ENCODE measurements around the gene SHROOM3.

Gene SHROOM3

GRCh38 chr4:76738086-76738931 lies 303.3 kb downstream of the SHROOM3 start:
- in situ Hi-C loops (cut with MboI; ENCODE audit: low sequenced_read_pairs): no loop called here

GRCh38 chr4:76740192-76740591 lies 305.2 kb downstream of the SHROOM3 start:
- in situ Hi-C loops (cut with MboI; ENCODE audit: low sequenced_read_pairs): no loop called here

- in situ Hi-C loops (cut with MboI; ENCODE audit: low sequenced_read_pairs): no loop called here
Measured at GRCh38 chr4:76740866-76741662, 306.0 kb downstream of the SHROOM3 start.

- in situ Hi-C loops (cut with MboI; ENCODE audit: low sequenced_read_pairs): no loop called here
Measured at GRCh38 chr4:76741663-76742020, 306.6 kb downstream of the SHROOM3 start.

GRCh38 chr4:76744241-76744921 lies 309.4 kb downstream of the SHROOM3 start:
- in situ Hi-C loops (cut with MboI; ENCODE audit: low sequenced_read_pairs): no loop called here

- in situ Hi-C loops (cut with MboI; ENCODE audit: low sequenced_read_pairs): no loop called here
Measured at GRCh38 chr4:76745240-76745639, 310.2 kb downstream of the SHROOM3 start.

- in situ Hi-C loops (cut with MboI; ENCODE audit: low sequenced_read_pairs): no loop called here
Measured at GRCh38 chr4:76747563-76747962, 312.5 kb downstream of the SHROOM3 start.

GRCh38 chr4:76748649-76749048 lies 313.6 kb downstream of the SHROOM3 start:
- in situ Hi-C loops (cut with MboI; ENCODE audit: low sequenced_read_pairs): no loop called here

GRCh38 chr4:76749355-76749754 lies 314.3 kb downstream of the SHROOM3 start:
- in situ Hi-C loops (cut with MboI; ENCODE audit: low sequenced_read_pairs): no loop called here

- in situ Hi-C loops (cut with MboI; ENCODE audit: low sequenced_read_pairs): no loop called here
Measured at GRCh38 chr4:76750716-76751115, 315.7 kb downstream of the SHROOM3 start.

GRCh38 chr4:76751612-76752343 lies 316.7 kb downstream of the SHROOM3 start:
- in situ Hi-C loops (cut with MboI; ENCODE audit: low sequenced_read_pairs): no loop called here

- in situ Hi-C loops (cut with MboI; ENCODE audit: low sequenced_read_pairs): no loop called here
Measured at GRCh38 chr4:76752861-76753501, 318.0 kb downstream of the SHROOM3 start.

- in situ Hi-C loops (cut with MboI; ENCODE audit: low sequenced_read_pairs): no loop called here
Measured at GRCh38 chr4:76753814-76754213, 318.8 kb downstream of the SHROOM3 start.

GRCh38 chr4:76754439-76754838 lies 319.4 kb downstream of the SHROOM3 start:
- in situ Hi-C loops (cut with MboI; ENCODE audit: low sequenced_read_pairs): no loop called here

- in situ Hi-C loops (cut with MboI; ENCODE audit: low sequenced_read_pairs): no loop called here
Measured at GRCh38 chr4:76755756-76756155, 320.7 kb downstream of the SHROOM3 start.

- in situ Hi-C loops (cut with MboI; ENCODE audit: low sequenced_read_pairs): no loop called here
Measured at GRCh38 chr4:76756416-76756815, 321.4 kb downstream of the SHROOM3 start.

GRCh38 chr4:76757418-76757939 lies 322.4 kb downstream of the SHROOM3 start:
- in situ Hi-C loops (cut with MboI; ENCODE audit: low sequenced_read_pairs): no loop called here

GRCh38 chr4:76758290-76758882 lies 323.4 kb downstream of the SHROOM3 start:
- in situ Hi-C loops (cut with MboI; ENCODE audit: low sequenced_read_pairs): no loop called here

- in situ Hi-C loops (cut with MboI; ENCODE audit: low sequenced_read_pairs): no loop called here
Measured at GRCh38 chr4:76758996-76759395, 324.0 kb downstream of the SHROOM3 start.

- in situ Hi-C loops (cut with MboI; ENCODE audit: low sequenced_read_pairs): no loop called here
Measured at GRCh38 chr4:76760193-76760592, 325.2 kb downstream of the SHROOM3 start.
